Activated T-cell treated with anti-CD3 and anti-CD28 coated beads, Interleukin-2, amount 50 U/mL, for 4 hours (primary cell): ENCODE measurements around the gene UGT2B10. TPM values are rescaled to one million over a fixed set of nuclear protein-coding genes. Genes with fewer than 3 reads are reported as not detected.

Source experiments
- total RNA-seq, 3 donors: library from RNA; stranded (reverse); gene quantifications; one replicate each; pipeline ENCODE4 v1.2.1, GENCODE V29; 2021

The UGT2B10 gene
- total RNA-seq, 3 donors from 2014 or later: not detected

Other genes starting within 250 kb of the UGT2B10 start
- gene UGT2B17, start 239.7 kb upstream of the UGT2B10 start, total RNA-seq: under 1 TPM in 1 of 3 donors, not detected in 2; 0.10 TPM
- under 1 TPM; 0.16 to 0.18 (median 0.18) TPM for gene UGT2B15, start 145.3 kb upstream of the UGT2B10 start, total RNA-seq
- under 1 TPM in 1 of 3 donors, not detected in 2; 0.08 TPM for gene UGT2A3, start 135.8 kb downstream of the UGT2B10 start, total RNA-seq